ENCODE results near the gene UBR4.
A peak's percentile ranks its signal among the peaks of the same experiment; 100 is the strongest.

The UBR4 gene

DNA sequence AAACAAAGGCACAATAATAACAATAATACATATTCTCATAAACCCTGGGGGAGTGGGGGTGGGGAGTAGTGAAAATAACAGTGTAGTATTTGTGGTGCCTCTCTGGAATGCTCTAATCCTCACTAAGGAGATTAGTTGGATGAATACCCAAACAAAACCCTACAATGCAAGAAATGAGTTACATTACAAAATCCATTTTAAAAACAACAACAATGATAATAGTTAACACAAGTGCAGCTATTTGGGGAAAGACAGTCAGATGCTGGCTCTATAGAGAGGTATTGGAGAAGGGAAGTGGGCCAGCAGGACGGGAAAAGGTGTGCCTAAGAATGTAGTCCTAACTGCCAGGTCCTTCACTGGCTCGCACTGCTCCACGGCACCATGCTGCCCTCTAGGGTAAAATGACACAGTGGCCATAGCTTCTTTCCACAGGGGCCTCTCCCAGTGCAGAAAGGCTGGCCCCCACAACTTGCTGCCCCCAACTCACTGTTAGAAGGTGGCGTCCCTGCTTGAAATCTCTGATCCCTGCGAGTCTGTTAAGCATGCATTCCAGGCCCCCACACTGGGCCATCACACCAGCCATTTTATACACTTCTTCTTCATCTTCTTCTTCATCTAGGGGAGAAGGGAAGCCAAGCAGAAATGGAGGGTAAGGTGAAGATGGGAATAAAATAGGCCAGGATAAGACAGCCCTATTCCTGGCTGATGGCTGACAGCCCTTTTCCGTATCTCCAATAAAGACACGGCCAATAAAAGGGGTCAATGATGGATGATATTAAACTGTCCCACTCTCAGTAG lies 113.8 kb downstream of the UBR4 start:
- DNase-seq (ENCODE audit: low read depth in 2 of 2): no peak

DNA sequence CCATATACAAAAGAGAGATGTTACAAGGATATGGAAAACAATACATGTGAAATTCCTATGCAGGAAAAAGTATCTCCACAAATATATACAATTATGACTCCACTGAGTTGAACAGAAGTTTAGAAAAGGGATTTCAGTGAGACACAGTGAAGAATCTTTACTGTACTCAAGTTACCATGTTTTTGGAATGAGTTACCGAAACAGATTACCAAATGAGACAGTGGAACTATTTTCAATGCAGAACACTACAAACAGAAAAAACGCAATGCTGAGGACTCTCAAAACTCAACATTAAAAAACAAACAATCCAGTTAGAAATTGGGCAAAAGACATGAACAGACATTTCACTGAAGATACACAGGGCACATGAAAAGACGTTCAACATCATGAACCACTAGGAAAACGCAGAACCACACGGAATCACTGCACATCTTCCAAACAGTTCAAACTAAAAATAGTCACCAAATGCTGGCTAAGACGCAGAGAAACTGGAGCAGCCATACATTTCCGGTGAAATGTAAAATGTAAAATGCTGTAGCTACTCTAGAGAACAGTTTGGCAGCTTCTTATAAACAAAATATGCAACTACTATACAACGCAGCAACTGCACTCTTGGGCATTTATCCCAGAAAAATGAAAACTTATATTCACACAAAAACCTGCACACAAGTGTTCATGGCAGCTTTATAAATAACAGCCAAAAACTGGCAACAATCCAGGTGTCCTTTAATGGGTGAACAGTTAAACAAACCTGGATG lies 118.7 kb downstream of the UBR4 start:
- DNase-seq (ENCODE audit: low read depth in 2 of 2): no peak

GRCh38 chr1:19089524-19089923 lies 120.5 kb downstream of the UBR4 start:
- DNase-seq (ENCODE audit: low read depth in 2 of 2): no peak

GRCh38 chr1:19088717-19089442 lies 121.2 kb downstream of the UBR4 start:
- no peak for DNase-seq (ENCODE audit: low read depth in 2 of 2)

- no peak for DNase-seq (ENCODE audit: low read depth in 2 of 2)
Observed at GRCh38 chr1:19087737-19088594, 122.1 kb downstream of the UBR4 start.

- no peak for DNase-seq (ENCODE audit: low read depth in 2 of 2)
Observed at GRCh38 chr1:19087017-19087736, 122.9 kb downstream of the UBR4 start.

DNA sequence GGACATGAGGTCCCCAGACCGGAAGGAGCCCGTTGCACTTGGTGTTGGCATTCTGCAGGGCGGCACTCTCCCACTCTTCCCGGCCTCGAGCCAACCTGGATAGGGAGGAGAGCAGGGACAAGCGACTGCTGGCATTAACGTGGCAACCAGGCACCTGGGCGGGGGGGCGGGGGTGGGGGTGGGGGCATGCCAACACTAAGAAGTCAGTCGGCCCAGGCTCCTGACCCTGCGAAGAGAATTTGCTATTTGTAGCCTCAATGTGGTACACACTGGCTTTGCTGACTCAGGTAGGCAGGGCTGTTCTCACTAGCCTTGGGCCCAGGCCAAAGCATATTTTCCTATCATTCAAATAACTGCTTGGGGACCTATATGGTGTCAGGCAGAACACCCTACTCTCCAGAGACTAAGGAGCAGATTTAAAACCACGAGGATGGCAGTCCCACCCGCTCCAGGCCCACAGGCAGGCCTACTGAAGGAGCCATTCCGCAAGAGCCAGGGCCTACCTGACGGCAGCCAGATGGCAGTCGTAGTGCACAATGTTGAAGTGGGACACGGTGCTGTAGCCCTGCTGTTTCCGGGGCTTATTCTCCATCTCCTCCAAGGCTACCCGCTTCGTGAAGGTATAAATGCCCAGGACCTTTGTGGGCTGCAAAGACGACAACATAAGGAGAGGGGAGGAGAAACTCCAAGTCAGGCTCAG lies 123.7 kb downstream of the UBR4 start:
- no peak for DNase-seq (ENCODE audit: low read depth in 2 of 2)

GRCh38 chr1:19084206-19084738 lies 125.8 kb downstream of the UBR4 start:
- DNase-seq (ENCODE audit: low read depth in 2 of 2): no peak

- DNase-seq (ENCODE audit: low read depth in 2 of 2): no peak
Observed at GRCh38 chr1:19083081-19083480, 127.0 kb downstream of the UBR4 start.

DNA sequence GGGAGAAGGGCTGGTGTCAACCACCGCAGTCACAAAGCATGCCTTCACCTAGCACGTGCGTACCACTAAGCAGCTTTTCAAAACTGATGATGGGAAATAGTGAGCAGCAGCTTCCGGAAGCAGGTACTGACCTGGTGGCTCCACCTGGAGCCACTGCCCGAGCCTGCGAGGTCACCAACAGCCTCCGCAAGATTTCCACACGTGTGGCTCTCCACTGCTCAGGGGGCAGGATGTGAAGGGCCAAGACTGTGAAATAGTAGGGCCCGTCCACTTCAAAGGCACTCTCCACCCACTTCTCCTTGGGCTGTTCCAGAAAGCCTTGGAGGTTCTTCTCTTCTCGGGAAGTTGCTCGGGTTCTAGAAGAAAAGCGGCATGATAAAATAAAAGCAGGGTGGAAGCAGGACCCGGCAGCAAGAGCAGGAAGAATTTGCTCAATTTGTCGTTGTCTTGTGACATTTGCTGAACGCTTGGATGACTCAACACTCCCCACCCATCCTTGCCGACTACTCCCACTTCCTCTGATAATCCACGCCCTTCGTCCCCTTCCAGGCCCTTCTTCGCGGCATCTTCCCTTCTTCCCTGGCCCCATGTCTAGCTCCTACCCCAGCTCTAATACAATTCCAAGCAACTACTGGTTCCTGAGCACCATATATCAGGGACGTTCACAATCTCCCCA lies 128.7 kb downstream of the UBR4 start:
- no peak for DNase-seq (ENCODE audit: low read depth in 2 of 2)

DNA sequence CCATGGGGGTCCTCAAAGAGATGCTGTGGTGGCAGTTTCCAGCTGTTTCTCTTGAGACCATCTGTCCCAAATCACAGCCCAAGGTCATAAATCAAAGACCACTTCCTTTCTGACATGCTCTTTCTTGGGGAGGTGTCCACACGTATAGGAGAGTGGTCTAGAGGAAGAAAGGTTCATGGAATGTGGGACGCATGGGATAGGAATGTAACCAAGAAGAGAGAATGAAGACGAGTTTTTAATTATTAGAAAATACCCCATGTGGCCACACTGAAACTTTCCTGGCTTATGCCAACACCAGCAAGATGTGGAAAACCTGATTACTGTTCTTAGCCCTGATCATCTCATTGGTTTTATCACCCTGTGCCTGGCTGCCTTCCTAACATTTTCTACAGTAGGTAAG lies 129.3 kb downstream of the UBR4 start:
- no peak for DNase-seq (ENCODE audit: low read depth in 2 of 2)

DNA sequence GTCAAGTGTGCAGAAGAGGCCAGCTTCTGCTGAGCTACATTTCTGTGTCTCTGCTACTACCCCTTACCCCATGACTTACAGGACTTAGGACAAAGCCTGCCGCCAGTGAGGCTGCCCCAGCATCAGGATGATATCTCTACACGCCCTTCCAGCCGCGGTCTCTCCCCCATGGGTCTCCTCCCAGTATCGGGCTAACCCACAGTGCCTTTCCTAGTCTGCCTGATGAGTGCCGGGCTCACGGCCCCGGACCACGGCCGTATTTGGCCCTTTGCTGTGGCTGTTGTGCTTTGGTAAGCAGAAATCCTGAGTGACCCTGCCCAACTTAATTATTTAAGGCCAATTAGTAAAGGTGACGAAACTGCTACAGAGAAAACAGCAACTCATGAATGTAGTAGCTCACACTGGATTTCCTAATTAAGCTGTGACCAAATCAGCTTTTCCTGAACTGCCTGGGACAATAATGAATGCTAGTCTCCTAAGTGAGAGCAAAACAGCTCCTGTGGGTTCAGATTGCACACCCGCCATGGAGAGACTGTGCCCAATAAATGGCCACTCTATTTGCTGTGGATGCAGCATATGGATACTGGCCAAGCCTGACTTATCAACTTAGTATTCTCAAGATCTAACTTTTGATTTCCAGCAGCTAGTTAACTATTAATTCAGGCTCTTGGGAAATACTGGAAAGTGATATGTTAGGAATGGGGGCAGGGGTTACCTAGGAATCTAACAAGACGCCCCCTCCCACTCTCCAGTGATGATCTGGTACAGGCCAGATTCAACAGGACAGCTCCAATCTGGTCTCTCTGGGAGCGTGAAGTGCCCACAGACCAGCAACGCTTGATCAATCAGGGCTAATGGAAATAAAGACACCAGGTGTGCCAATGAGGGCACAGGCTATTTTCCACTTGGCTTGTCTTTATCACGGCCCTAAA lies 130.3 kb downstream of the UBR4 start:
- DNase-seq (ENCODE audit: low read depth in 2 of 2): no peak

GRCh38 chr1:19078536-19078935 lies 131.5 kb downstream of the UBR4 start:
- no peak for DNase-seq (ENCODE audit: low read depth in 2 of 2)

DNA sequence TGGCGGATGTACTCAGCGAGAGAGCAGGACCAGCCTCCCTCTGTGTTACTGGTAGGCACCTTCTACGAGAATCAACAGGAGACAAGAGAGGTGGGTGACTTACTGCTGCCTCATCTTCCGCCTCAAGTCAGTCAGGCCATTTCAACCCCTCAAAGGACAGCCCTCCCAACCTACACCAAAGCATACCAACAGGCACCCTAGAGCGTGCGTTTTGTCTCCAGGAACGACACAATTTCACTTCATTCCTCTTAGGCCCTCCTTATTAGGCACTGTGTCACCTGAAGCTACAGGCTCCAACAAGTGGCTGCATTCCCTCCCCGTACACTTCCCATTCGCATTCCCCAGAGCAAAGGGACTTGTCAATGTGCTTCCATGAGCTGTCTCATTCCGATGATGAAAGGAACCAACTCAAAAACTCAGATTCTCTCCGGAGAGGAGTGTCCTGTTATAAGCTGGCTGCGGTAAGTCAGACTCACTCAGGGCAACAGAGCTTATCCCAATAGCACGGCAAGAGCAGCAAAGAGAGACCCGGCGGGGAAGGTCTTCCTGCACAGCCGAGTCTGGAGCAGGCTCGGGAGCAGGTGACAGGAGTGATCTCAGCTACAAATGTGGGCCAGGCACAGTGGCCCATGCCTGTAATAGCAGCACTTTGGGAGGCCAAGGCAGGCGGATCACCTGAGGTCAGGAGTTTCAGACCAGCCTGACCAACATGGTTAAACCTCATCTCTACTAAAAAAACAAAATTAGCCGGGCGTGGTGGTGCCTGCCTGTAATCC lies 133.0 kb downstream of the UBR4 start:
- DNase-seq (ENCODE audit: low read depth in 2 of 2): no peak

- DNase-seq (ENCODE audit: low read depth in 2 of 2): no peak
Observed at GRCh38 chr1:19074902-19075721, 135.0 kb downstream of the UBR4 start.

GRCh38 chr1:19074361-19074901 lies 135.6 kb downstream of the UBR4 start:
- DNase-seq (ENCODE audit: low read depth in 2 of 2): peak in 1 of 2 experiments; percentile 20

All from stimulated activated CD4-positive, alpha-beta T cell treated with anti-CD3 and anti-CD28 coated beads, Interleukin-12 subunit alpha, Interleukin-12 subunit beta, amount 100 ng/mL, for 24 hours (primary cell).